ENCODE measurements around the gene ADAMTSL1.

- TF ChIP-seq TARDBP (IDR thresholded peaks at IDR 0.05) (no peak), SUZ12 (IDR thresholded peaks at IDR 0.05) (no peak), SP1 (IDR thresholded peaks at IDR 0.05) (no peak), ZNF384 (IDR thresholded peaks at IDR 0.05) (no peak)
Measured at GRCh38 chr9:18689921-18690320, 216.0 kb downstream of the ADAMTSL1 start.

All from HEK293T (cell line).